GM19397 (cell line): ENCODE results near the gene OPN1SW.

Experiments used
- ATAC-seq: cut with Tn5 transposase; IDR thresholded peaks from one replicate; pipeline ENCODE4 v1.9.1; 2021; ENCODE audit warnings: mild to moderate bottlenecking, moderate library complexity; ENCODE audit not compliant: unreplicated experiment

OPN1SW gene

DNA sequence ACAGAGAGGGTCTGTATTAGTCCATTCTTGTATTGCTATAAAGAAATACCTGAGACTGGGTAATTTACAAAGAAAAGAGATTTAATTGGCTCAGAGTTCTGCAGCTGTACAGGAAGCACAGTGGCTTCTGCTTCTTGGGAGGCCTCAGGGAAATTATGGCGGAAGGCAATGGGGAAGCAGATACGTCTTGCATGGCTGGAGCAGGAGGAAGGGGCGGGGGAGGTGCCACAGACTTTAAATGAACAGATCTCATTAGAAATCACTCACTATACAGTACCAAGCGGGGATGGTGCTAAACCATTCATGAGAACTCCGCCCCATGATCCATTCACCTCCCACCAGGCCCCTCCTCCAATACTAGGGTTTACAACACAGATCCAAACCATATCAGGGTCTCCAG lies 40.2 kb downstream of the OPN1SW start:
- no peak for ATAC-seq

DNA sequence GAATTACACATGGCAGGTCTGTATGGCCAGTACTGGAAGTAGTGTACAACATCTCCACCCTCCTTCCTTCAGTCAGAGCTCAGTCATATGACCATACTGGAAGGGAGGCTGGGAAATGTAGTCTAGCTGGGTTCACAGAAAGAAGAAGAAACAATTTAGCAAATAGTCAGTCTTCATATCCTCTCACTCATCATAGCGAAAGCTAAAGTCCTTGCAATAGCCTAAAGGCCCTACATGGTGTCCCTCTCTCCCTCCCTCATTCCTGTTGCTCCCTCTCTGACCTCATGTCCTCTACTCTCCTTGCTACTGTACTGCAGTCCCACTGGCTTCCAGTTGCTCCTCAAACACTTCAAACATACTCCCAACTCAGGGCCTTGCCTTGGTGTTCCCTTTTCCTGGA lies 40.7 kb downstream of the OPN1SW start:
- ATAC-seq, result no peak

DNA sequence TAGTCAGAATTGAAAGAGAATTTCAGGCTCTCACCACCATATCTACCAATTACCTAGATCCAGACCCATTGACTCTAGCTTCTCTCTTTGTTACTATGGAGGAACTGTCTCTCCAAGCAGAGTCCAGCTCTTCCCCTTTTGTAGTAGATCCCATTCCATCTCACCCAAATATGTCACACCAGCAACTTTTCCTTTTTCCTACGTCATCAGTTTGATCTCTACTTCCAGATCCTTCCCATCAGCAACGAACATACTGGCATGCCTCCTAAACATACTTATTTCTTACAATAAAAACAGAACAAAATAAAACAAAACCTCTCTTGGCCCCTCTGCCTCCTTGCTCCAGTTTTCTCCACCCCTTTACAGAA lies 42.3 kb downstream of the OPN1SW start:
- ATAC-seq, result no peak

DNA sequence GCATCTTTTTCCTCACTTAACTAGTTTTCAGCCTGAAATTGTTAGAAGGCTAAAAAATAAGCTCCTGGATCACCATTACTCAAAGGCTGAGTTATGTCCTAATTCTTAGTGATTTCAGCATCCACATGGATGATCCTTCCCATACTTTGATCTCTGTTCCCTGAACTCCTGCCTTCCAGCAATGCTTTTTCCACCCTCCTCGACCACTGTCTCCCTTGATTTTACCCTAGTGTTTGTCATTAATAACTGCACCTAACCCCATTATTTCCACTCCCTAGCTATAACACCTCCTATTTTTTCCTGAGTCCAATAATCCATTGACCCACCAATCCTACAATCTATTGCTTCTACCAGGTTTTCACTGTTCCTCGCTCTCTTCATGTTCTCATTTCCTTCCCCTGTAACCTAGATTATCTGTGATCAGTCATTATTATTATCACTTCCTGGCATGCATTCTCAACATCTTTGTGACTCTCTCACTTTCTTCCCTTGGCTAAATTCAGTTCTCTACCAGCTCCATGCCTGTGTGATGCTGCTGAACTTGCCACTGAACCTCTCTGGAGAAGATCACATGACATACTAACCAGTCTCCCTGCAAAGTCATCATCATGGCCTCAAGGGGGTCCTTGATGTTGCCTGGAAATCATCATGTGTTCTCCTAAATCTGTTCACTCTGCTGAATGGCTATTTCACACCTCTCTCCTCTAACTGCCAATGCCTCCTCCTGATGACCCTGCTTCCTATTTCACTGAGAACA lies 42.9 kb downstream of the OPN1SW start:
- ATAC-seq, result no peak

DNA sequence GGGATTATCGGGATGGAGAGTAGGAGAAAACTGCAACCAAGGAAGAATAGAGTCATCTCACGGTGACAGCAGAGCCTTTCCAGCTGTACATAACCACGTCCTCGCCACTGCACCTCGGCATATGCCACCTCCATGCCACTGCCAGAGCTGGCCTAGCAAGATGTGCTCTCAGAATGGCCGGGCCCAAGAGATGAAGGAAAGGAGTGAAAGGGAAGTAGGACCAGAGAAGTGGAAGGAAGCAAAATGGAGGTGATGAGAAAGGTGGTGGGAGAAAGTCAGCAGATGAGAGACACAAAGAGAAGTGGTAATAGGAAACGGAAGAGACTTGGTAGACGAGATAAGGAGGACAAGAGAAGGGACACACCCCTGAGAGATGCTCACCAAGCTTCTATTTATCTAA lies 44.4 kb downstream of the OPN1SW start:
- ATAC-seq, result no peak

DNA sequence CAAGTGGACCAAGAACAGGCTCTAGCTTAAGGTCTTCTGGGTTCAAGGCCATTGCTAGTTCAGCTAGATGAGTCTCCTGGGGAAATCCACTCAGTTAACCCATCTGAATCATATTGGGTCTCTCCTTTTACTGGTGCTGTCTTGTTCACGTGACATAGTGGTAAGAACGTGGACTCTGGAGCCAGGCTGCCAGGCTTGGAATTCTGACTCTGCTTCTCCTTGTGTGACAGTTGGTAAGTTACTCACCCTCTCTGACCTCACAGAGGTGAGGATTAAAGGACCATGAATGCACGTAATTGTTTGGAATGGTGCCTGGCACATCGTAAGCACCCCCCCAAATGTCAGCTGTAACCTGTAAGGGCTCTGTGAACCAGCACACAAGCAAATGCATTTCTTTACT lies 46.1 kb downstream of the OPN1SW start:
- ATAC-seq, result no peak

DNA sequence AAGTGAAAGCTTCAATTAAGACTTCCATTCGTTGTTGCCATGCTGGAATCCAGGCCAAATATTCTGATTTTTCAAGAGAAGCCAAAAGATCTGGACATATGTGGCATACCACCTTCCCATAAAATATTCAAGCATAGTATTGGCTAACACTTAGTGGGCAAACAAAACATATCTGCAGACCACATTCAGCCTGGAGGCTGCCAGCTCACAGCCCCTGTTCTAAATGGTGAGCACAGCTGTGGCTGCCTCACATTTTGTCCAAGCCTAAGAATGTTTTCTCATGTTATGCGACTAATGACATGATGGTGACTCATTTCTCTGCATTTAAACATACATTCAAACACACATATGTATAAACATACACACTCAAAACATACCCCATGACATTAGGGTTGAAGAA lies 47.0 kb downstream of the OPN1SW start:
- ATAC-seq, result no peak

DNA sequence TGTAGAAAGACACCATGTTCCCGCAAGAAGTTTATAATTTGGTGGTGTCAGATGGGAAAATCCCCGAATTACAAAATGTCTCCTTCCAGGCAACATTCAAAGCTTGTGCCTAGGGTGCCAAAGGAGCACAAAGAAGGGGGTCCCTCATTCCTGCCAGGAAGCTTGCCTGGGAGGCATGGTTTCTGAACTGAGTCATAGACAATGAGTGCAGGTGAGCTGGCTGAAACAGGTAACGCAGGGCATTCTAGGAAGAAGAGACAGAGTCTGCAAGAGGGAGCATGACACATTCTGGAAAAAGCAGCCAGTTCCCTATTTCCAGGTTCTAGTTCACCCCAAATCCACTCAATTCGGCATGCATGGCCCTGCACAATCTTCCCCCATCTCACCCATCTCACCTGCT lies 48.4 kb downstream of the OPN1SW start:
- no peak for ATAC-seq

DNA sequence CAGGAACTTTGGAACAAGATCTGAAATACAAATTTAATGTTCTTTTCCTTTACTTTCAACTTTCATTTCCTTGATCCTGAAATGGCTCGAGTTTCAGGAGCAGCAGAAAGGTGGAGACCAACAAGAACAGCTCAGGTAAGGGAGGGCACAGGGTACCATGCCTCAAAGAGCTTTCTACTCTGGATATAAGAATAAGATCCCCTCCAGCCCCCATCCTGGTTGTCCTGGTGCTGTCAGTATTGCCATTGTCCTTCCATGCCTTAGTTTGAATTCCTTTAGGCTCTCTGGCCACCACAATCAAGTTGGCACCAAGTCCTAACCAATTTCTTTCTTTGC lies 48.9 kb downstream of the OPN1SW start:
- ATAC-seq, result no peak

DNA sequence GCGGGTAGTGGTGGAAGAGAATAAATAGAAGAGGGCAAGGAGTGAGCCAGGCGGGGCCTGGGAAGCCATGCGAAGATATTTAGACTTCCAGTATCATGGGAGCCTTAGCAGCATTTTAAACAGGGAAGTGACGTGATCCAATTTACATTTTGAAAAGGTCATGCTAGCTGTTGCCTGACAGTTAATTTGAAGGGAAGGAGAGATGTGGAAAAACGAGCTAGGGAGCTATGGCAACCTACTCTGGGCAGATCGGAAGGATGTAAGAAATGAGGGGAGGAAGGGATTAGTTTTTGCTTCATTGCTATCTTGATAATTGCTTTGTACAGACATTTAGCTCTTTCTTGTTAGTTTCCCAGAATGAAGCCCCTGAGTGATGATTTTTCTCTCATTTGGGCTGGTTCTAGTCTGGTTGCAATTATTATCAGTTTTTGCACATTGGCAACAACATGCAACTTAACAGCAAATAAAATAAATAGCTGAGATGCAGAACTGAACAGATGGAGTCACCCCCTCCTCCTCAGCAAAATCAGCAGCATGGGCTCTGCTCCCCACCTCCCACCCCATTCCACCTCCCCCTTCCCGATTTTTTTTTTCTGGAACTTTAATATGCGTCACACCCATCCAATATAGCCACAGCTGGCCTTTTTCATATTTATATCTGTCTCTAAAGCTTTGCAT lies 49.4 kb downstream of the OPN1SW start:
- ATAC-seq, result no peak

DNA sequence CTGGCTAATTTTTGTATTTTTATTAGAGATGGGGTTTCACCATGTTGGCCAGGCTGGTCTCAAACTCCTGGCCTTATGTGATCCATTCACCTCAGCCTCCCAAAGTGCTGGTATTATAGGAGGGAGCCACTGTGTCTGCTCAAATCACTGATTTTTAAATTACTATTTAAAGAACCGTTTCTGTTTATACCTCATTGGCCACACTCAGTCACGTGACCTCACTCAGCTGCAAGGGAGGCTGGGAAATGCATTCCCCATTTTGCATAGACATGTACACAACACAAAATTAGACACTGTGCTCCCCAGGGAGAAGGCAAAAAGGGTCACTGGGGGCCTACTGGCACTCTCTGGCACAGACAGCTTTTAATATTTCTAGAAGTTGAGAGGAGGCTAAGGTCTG lies 50.1 kb downstream of the OPN1SW start:
- ATAC-seq, result no peak

DNA sequence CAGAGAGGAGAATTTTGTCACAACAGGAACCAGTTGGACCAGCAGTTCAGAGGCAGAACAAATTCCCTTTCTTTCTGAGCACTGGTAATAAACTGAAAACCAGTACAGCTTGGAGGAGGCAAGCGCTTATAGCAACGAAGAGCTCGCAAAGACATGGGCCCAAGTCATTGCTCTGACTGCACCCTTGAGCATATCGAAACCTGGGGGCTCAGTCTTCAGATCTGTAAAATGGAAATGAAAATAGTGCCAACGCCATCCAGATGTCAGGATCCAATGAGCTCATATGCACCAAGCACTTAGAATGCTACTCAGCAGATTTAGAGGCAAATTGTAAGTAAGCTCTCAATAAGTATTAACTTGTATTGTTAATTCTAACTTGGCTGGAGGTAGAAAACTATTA lies 50.9 kb downstream of the OPN1SW start:
- no peak for ATAC-seq
